Measurements from ENCODE around the gene RPP25L.

The RPP25L gene

GRCh38 chr9:34637356-34638137, 25.6 kb upstream of the RPP25L start, which contains the start of gene SIGMAR1:
Gene SIGMAR1 (minus strand): TSS chr9:34637787. CDS start chr9:34637697, 90 bp downstream.
- peak; percentile 93 for DNase-seq (ENCODE audit: low spot score)

- DNase-seq (ENCODE audit: low spot score): no peak
Observed at GRCh38 chr9:34636791-34637355, 25.0 kb upstream of the RPP25L start.

GRCh38 chr9:34635556-34635955, 23.7 kb upstream of the RPP25L start:
- no peak for DNase-seq (ENCODE audit: low spot score)

GRCh38 chr9:34634551-34635248, 22.8 kb upstream of the RPP25L start:
- no peak for DNase-seq (ENCODE audit: low spot score)

GRCh38 chr9:34633851-34634550, 22.1 kb upstream of the RPP25L start:
- peak; percentile 72 for DNase-seq (ENCODE audit: low spot score)

GRCh38 chr9:34633166-34633565, 21.3 kb upstream of the RPP25L start:
- DNase-seq (ENCODE audit: low spot score): no peak

- no peak for DNase-seq (ENCODE audit: low spot score)
Observed at GRCh38 chr9:34630402-34631154, 18.7 kb upstream of the RPP25L start.

- no peak for DNase-seq (ENCODE audit: low spot score)
Observed at GRCh38 chr9:34629491-34629808, 17.6 kb upstream of the RPP25L start.

GRCh38 chr9:34628656-34629490, 17.0 kb upstream of the RPP25L start, which contains the start of gene ARID3C:
Gene ARID3C (minus strand): TSS chr9:34629066. CDS start chr9:34628014, 1,052 bp downstream.
- DNase-seq (ENCODE audit: low spot score): no peak

- DNase-seq (ENCODE audit: low spot score): no peak
Observed at GRCh38 chr9:34627716-34628655, 16.1 kb upstream of the RPP25L start.

GRCh38 chr9:34625186-34625486, 13.2 kb upstream of the RPP25L start:
- DNase-seq (ENCODE audit: low spot score): no peak

- DNase-seq (ENCODE audit: low spot score): no peak
Observed at GRCh38 chr9:34624475-34625185, 12.7 kb upstream of the RPP25L start.

- DNase-seq (ENCODE audit: low spot score): no peak
Observed at GRCh38 chr9:34623374-34624235, 11.7 kb upstream of the RPP25L start.

- peak; percentile 96 for DNase-seq (ENCODE audit: low spot score)
Observed at GRCh38 chr9:34620061-34620994, 8.4 kb upstream of the RPP25L start, which contains the start of gene DCTN3. Gene DCTN3 (minus strand): TSS chr9:34620495. CDS start chr9:34620464, 31 bp downstream.

- DNase-seq (ENCODE audit: low spot score): no peak
Observed at GRCh38 chr9:34615132-34615531, 3.2 kb upstream of the RPP25L start.

- peak; percentile 90 for DNase-seq (ENCODE audit: low spot score)
Observed at GRCh38 chr9:34612788-34613390, 992 bp upstream of the RPP25L start.

All from pons (tissue), 1 donor.